NCI-H510A treated with DMSO at 0.1 percent for 48 hours (cell line): Measurements from ENCODE around the gene EAF1.
"Not testable (repeated sequence)": the region's sequence is repeated elsewhere in the genome, so short reads cannot be mapped to it uniquely, and the experiment has no call there.

Experiments used
- DNase-seq: peaks from one replicate; lab custom pipeline; 2025; lab: John Stamatoyannopoulos, UW

The EAF1 gene

GRCh38 chr3:15452156-15452555, 24.8 kb downstream of the EAF1 start:
- DNase-seq, result no peak

- no peak for DNase-seq
These were observed 25.6 kb downstream of the EAF1 start for GRCh38 chr3:15452961-15453360.

GRCh38 chr3:15453501-15453900, 26.1 kb downstream of the EAF1 start:
- no peak for DNase-seq

DNA sequence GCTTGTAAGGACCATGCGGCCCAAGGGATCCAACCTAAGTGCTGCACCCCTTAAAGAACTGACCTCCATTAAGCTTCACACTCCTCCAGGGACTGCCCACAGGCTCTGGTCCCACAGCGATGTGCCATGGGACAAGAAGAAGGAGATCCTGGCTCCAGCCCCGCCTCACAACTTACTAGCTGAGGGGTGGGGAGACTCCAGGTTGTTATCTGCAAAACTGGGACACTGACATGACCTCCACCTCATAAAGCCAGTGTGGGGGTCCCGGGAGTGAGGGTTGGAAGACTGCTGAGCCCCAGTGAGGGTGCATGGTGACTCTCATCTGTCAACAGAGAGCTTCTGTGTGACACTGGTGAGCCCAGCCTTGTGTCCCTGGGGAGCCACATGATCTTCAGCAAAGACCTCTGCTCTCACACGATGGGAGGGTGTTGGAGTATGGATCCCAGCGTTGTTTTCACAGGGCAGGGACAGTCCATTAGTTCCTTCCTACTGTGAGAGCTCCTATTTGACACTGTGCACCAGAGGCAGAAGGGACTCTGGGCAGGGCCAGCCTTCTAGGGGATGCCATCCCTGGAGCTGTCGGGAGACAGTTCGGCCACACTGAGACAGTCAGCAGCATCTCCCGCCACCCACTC, 26.7 kb downstream of the EAF1 start:
- DNase-seq, result no peak

DNA sequence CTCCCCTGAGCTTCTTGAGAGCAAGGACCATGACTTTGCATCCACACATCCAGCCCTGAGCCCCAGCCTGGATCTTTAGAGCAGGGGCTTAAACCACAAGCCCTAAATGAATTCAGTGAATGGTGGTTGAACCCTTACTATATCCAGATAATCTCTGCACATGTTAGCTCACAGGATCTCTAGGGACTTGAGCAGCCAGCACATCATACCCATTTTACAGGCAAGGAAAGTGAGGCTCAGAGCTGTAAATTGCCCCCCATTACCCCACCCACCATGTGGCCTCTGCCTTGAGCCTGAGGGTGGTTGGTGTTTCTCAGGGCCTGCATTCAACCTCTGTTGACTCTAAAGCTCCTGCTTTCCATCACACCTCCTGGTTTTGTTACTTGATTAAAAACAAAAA, 27.6 kb downstream of the EAF1 start:
- no peak for DNase-seq

- DNase-seq, result no peak
These were observed 28.4 kb downstream of the EAF1 start for GRCh38 chr3:15455756-15456155.

GRCh38 chr3:15456321-15456720, 28.9 kb downstream of the EAF1 start:
- no peak for DNase-seq

DNA sequence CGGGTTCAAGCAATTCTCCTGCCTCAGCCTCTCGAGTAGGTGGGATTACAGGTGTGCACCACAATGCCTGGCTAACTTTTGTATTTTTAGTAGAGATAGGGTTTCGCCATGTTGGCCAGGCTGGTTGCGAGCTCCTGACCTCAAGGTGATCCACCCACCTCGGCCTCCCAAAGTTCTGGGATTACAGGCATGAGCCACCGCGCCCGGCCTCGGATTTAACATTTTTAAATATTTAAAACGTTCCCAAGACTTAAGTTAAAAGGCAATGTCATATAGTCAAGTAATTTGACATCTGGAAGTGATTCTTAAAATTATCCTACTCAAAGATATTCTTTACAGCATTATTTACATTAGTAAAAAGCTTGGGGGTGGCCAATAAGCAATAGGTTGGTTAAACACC, 29.5 kb downstream of the EAF1 start:
- DNase-seq, result not testable (repeated sequence)

GRCh38 chr3:15458212-15458780, 30.9 kb downstream of the EAF1 start:
- DNase-seq, result no peak

GRCh38 chr3:15460891-15461531, 33.6 kb downstream of the EAF1 start:
- DNase-seq, result no peak

DNA sequence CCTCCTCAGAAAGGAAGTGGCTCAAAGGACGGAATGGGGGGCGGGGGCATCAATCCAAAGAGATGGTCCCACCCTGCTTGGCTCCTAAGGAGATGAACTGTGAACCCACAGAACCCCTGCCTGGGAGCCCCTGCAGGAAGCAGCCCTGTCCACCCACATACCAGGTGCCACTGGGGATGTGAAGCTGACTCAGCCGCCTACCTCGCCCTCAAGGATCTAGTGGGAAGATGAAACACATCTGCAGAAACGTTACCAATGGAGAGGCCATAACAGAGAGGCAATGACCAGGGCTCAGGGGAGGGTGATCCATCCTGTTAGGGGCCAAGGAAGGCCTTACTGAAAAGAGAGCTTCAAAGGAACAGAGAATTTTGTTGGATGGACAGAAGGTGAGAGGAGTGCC, 35.1 kb downstream of the EAF1 start:
- DNase-seq, result no peak

DNA sequence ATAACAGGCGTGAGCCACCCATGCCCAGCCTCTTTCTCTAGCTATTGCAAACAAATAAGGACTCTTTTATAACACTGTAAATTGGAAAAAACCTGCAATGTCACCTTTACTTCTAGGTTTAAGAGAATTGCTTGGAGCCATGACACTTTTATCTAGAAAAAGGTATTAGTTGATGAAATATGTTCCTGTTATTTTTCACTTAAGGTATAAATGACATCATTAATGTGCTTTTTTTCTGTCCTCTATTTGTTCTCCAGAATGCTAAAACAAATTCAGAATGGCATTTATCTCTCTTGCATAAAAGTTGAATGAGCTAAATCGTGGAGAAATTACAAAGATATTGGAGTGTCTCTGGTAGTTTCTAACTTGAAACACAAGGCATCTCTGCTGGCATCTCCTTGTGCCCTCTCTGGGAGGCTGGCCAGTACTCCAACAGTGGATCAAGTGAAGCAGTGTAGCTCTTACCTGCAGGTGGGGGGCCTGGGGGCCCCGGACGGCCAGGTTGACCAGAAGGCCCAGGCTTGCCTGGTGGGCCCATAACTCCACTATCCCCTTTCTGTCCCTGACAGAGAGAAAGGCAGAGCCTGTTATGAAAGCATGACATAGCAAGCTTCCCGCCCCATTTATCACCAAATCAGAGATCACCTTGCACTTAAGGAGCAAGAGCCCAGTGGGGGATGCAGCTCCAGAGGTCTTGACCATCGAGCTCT, 38.6 kb downstream of the EAF1 start:
- DNase-seq, result no peak

GRCh38 chr3:15467227-15468181, 40.1 kb downstream of the EAF1 start:
- DNase-seq, result no peak

GRCh38 chr3:15470261-15470660, 42.9 kb downstream of the EAF1 start:
- DNase-seq, result no peak

DNA sequence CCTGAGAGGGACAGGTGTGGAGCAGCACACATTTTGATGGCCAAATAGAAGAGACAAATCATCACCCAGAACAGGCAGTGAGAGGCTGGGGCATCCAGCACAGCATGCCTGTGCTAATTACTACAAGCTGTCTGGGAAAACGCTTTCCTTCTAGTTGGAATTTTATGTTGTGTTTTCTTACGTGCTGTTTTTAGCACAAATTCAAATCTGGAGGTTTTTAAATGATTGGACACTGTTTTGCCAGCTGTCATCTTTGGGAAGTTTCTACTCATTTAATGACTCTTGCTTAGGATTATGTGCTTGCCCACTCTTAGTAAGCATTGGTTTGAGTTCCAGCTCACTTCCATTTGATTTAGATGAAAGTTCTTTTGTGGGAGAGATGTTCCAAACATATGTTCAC, 43.5 kb downstream of the EAF1 start:
- no peak for DNase-seq

DNA sequence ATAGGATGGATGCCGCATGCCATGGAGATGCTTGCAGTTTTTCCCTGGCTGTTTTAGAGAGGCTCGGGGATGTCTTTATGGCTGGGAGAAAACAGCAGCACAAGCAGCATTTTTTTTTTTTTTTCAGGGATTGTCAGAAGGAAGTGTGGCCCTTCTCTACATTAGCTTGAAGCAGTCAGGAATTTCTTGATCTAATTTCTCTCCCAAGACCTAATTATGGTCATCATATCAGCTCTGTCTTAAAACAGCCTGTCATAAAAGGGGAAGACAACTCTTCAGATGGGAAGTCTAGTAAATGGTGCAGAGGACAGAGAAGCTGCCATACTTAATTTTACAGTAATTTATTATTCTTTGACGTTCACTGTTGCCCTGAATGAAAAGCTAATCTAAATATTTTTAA, 44.5 kb downstream of the EAF1 start:
- DNase-seq, result no peak

GRCh38 chr3:15475161-15475560, 47.8 kb downstream of the EAF1 start:
- no peak for DNase-seq

DNA sequence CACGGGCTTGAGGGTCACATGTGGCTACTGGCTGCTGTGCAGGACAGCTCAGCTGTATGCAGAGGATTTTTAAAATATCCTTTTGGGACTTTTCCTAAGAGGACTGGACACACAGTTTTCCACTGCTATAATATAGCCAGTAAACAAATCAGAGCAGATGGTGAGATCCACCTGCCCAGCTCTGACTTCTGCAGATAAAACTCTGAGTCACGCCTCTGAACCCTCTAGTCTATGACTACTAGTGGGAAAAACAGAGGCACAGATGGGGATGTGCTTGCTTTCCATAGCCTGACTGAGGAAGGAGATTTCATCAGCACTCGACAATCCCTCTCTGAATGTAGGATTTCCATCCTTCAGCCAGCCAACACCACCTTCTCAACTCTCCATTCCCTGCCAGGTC, 49.0 kb downstream of the EAF1 start:
- no peak for DNase-seq

DNA sequence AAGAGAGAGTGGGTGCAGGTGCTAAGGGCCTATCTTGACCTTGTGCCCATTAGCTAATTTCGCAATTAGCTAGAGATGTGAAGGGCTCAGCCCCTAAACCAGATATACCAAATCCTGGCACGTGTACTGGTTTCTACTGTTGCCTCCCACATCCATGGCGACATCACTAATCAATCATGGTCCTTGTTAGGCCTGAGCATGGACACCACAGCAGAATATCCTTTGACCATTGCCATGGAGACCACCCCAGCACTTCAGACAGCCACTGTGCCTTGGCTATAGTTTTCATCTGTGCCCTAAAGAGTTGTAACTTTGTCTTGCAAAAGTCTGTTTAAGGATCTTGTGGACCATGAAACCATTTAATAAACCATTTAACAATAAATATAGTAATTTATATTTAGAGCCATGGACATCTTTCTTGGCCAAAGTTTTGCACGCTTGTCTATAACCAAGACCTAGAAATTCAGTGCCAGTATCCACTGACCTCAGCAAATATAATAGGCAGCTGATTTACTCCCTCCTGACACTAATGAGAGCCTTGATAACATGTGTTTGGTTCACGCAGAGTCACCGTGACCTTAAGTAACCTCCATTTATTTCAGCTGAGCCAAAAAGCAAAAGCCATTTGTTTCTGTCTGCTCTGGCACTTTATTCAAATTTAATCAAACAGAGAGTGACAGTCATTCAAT, 50.7 kb downstream of the EAF1 start:
- no peak for DNase-seq

DNA sequence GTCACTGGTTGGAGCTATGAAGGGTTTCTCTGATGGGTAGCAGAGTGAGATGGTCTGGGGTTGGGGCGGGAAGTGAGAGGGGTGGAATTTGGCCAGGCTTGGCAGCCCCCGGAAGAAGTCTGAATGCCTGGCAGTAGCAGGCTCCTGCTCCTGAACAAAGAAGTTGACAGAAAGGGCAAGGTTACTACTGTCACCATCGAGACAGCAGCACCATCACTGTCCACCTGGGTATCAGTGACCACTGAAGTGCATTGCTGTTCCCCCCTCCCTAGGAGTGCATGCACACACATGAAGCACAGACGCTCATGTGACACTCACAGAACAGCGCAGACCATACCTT, 51.2 kb downstream of the EAF1 start:
- no peak for DNase-seq

GRCh38 chr3:15479400-15480224, 52.2 kb downstream of the EAF1 start:
- DNase-seq, result no peak
